ENCODE data around the gene ANGEL1.

DNA sequence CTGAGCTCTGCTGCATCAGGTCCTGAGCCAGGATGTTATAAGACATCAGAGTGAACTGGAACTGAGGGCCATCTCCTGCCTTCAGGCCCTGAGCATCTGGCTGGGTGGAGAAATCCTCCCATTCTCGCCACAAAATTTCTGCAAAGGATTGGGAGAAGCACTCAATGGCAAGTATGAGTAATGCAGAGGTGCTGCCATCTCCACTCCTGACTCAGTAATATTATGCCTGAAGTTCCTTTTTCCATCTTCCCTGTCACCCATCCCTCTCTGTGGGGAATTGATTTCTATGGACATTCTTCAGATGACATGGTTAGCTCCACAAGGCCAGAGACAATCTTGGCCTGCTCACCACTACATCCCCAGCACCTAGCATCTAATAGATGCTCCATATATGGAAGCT, 4.7 kb downstream of the ANGEL1 start:
- TF ChIP-seq CTCF (IDR thresholded peaks at IDR 0.05) (no peak), POLR2A (IDR thresholded peaks at IDR 0.05) (no peak)

Data from lower leg skin (tissue), 3 donors.